Ishikawa (cell line): ENCODE measurements around the gene RPAIN.

Experiments used
- CEBPB ChIP-seq: IDR thresholded peaks from 2 replicates; pipeline ENCODE4 v1.6.1; 2012
- CREB1 ChIP-seq: IDR thresholded peaks from 2 replicates; pipeline ENCODE4 v1.6.1; 2012; ENCODE audit warnings: low read depth
- EGR1 ChIP-seq: IDR thresholded peaks from 2 replicates; pipeline ENCODE4 v1.6.1; 2012
- EP300 ChIP-seq: IDR thresholded peaks from 2 replicates; pipeline ENCODE4 v1.6.1; 2012; ENCODE audit warnings: borderline replicate concordance
- FOXM1 ChIP-seq: IDR thresholded peaks from 2 replicates; pipeline ENCODE4 v1.6.1; 2012; ENCODE audit warnings: low read depth, borderline replicate concordance
- NFIC ChIP-seq: IDR thresholded peaks from 2 replicates; pipeline ENCODE4 v1.6.1; 2012
- RAD21 ChIP-seq: IDR thresholded peaks from 2 replicates; pipeline ENCODE4 v1.6.1; 2012; ENCODE audit warnings: low read depth
- TAF1 ChIP-seq: IDR thresholded peaks from 2 replicates; pipeline ENCODE4 v1.6.1; 2012; ENCODE audit warnings: low read depth, mild to moderate bottlenecking
- TCF12 ChIP-seq: IDR thresholded peaks from 2 replicates; pipeline ENCODE4 v1.6.1; 2012; ENCODE audit warnings: low read depth
- TEAD4 ChIP-seq: IDR thresholded peaks from 2 replicates; pipeline ENCODE4 v1.6.1; 2012
- YY1 ChIP-seq: IDR thresholded peaks from 2 replicates; pipeline ENCODE4 v1.6.1; 2012; ENCODE audit warnings: low read depth
- ZBTB7A ChIP-seq: IDR thresholded peaks from 2 replicates; pipeline ENCODE4 v1.6.1; 2012; ENCODE audit warnings: low read depth
- TF ChIP-seq, protein P1 (sequence below): IDR thresholded peaks from 2 replicates; pipeline ENCODE4 v1.6.1; 2012; ENCODE audit warnings: low read depth, mild to moderate bottlenecking
- TF ChIP-seq, protein P2 (sequence below): IDR thresholded peaks from 2 replicates; pipeline ENCODE4 v1.6.1; 2012

DNA sequence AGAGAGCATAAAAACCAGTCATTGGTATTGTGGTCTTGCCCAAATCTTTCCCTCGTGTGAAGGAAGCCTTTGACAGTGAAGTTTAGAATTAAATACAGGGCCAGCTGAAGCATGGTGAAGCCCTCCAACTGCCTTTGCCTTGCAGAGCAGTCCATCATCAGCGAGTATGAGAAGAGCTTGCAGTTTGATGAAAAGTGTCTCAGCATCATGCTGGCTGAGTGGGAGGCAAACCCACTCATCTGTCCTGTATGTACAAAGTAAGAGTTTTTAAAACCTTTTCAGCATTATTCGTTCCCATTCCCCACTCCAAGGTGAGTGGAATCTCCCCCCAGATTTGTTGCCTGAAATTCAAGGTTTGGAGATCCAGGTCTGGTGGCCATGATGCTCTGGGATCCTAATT, 5.8 kb downstream of the RPAIN start:
- TF ChIP-seq CREB1 (no peak), NFIC (no peak), TEAD4 (no peak), RAD21 (no peak), EP300 (no peak), YY1 (no peak), CEBPB (no peak), EGR1 (no peak), TAF1 (no peak), FOXM1 (no peak), ZBTB7A (no peak), TCF12 (no peak)
- TF ChIP-seq, protein P1, sequence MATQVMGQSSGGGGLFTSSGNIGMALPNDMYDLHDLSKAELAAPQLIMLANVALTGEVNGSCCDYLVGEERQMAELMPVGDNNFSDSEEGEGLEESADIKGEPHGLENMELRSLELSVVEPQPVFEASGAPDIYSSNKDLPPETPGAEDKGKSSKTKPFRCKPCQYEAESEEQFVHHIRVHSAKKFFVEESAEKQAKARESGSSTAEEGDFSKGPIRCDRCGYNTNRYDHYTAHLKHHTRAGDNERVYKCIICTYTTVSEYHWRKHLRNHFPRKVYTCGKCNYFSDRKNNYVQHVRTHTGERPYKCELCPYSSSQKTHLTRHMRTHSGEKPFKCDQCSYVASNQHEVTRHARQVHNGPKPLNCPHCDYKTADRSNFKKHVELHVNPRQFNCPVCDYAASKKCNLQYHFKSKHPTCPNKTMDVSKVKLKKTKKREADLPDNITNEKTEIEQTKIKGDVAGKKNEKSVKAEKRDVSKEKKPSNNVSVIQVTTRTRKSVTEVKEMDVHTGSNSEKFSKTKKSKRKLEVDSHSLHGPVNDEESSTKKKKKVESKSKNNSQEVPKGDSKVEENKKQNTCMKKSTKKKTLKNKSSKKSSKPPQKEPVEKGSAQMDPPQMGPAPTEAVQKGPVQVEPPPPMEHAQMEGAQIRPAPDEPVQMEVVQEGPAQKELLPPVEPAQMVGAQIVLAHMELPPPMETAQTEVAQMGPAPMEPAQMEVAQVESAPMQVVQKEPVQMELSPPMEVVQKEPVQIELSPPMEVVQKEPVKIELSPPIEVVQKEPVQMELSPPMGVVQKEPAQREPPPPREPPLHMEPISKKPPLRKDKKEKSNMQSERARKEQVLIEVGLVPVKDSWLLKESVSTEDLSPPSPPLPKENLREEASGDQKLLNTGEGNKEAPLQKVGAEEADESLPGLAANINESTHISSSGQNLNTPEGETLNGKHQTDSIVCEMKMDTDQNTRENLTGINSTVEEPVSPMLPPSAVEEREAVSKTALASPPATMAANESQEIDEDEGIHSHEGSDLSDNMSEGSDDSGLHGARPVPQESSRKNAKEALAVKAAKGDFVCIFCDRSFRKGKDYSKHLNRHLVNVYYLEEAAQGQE, result no peak
- TF ChIP-seq, protein P2, sequence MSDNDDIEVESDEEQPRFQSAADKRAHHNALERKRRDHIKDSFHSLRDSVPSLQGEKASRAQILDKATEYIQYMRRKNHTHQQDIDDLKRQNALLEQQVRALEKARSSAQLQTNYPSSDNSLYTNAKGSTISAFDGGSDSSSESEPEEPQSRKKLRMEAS, result no peak
